ENCODE data around the gene KCNH1.
A peak's percentile ranks its signal among the peaks of the same experiment; 100 is the strongest.

Gene KCNH1

DNA sequence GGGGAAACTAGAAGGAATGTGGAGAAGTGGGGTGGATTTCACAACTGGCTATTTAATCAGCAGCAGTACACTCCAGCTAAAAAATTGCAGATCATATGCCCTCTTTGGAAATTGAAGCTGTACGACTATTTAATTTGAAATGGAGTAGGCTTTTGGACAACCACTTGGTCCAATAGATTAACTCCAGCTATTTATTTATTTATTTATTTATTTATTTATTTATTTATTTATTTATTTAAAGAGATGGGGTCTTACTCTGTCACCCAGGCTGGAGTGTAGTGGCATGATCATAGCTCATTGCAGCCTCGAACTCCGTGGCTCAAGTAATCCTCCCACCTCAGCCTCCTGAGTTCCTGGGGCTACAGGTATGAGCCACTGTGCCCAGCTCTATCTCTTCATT is 312.3 kb downstream of the KCNH1 start:
- no peak for ATAC-seq (replicated peaks)
- Mint-ChIP-seq H3K27me3 (peaks cover 0 to 20% of the 10 kb centered on the region in 2 donors), H3K4me3 (no peak overlapping the region), H3K9me3 (no peaks in the 10 kb centered on the region), H3K36me3 (no peaks in the 10 kb centered on the region), H3K4me1 (peaks cover 7 to 8% of the 10 kb centered on the region in 2 donors), H3K27ac (no peak overlapping the region)
- no peak for DNase-seq

DNA sequence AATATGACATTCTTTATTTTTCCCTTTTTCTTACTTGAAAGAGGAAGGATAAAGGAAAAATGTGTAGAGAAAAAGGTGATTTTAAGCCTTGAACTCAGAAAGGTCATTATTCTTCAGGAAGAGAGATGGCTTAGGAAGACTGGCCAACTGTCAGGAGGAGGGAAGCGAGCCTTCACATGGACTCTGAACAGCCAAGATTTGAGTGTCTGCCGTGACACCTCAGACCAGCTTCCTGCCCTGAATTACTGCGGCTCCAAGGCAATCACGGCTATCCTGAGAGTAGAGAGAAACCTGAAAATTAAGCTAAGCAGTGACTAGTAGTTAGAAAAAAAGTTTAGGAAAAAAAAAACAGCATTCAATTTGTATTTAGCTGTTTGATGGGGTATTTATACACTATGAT is 314.7 kb downstream of the KCNH1 start:
- H3K36me3 Mint-ChIP-seq = no peaks in the 10 kb centered on the region
- ATAC-seq (replicated peaks) (no peak), DNase-seq (no peak)
- no peak overlapping the region for H3K27ac Mint-ChIP-seq
- peaks cover 7 to 8% of the 10 kb centered on the region in 2 donors for H3K4me1 Mint-ChIP-seq
- peaks cover 0 to 20% of the 10 kb centered on the region in 2 donors for H3K27me3 Mint-ChIP-seq
- no peaks in the 10 kb centered on the region for H3K9me3 Mint-ChIP-seq
- no peak overlapping the region for H3K4me3 Mint-ChIP-seq

DNA sequence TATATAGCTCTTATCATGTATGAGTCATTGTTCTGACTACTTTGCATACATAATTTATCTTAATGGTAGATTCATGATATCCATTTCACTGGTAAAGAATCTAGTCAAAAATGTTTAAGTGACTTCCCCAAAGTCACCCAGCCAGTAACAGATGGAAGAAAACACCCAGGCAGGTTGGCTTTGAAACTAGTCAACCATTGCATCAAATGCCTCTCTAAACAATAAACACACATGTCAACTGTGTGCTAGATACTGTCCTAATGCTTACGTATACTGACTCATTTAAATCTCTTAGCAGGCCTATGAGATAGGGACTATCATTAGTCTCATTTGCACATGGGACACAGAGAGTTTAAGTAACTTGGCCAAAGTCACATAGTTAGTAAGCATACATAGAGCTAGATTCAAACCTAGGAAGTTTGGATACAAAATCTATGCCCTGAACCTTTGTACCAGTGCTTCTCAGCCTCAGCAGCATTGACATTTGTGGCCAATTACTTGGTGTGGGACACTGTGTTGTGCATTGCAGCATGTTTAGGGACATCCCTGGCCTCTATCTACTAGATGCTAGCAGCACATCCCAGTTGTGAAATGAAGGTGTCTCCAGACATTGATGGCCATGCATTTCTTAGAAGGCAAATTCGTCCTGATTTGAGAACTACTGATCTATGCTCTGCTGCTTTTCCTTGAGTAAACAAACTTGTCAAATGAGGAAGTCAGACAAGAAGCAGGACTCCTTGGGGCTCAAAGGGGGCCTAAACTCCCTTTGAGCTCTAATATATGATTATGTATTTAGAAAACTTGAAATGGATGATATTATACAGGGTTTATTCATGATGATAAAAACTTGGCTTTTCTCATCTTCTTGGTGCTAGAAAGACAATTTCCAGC is 316.3 kb downstream of the KCNH1 start:
- H3K4me3 Mint-ChIP-seq = no peak overlapping the region
- no peak for DNase-seq
- H3K36me3 Mint-ChIP-seq = no peaks in the 10 kb centered on the region
- H3K27me3 Mint-ChIP-seq = peaks cover 0 to 9% of the 10 kb centered on the region in 2 donors
- peaks cover 7 to 8% of the 10 kb centered on the region in 2 donors for H3K4me1 Mint-ChIP-seq
- peaks cover 0 to 2% of the 10 kb centered on the region in 2 donors for H3K9me3 Mint-ChIP-seq
- no peak overlapping the region for H3K27ac Mint-ChIP-seq
- ATAC-seq (replicated peaks) = peak; percentile 73 to 77

DNA sequence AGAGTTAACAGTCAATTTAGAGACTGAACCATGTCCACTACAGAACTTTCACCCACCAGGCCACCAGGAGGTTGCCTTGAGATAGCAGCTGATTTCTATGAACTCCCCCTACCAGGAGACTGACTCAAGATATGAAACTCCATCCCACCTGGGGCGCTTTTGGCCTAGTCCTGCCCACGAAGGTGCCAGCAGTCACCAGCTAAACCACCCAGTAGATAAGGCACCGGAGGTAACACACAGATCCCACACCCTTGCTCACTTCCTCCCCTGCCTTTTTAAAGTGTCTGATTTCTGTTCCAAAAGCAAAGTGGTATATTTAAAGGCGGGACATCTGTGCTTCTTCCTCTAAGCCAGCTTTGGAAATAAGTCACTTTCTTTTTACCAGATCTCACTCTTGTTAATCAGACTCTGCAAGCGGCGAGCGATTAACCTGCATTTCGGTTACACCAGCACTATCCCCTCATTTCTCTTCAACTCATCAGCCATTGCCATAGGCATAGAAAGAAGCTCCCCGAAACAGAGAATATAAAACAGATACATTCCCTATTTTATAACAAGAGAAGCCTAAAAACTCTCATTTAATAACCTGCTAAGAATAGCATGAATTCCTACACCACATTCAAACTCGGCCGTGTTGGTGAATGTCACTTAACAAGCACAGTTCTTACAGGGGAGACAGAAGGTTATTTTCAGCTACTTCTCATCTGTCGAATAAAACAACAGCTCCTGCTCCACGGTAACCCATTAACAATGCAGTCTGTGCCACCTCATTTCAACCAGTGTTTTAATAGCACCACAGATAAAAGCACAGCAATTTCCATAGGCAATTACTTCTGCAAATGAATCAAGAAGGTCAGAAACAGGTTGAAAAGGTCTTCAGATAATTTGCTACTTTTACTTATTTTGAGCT is 318.1 kb downstream of the KCNH1 start:
- no peak for DNase-seq
- ATAC-seq (replicated peaks) = no peak
- peaks cover 0 to 2% of the 10 kb centered on the region in 2 donors for H3K9me3 Mint-ChIP-seq
- H3K4me1 Mint-ChIP-seq = peaks cover 7 to 8% of the 10 kb centered on the region in 2 donors
- H3K36me3 Mint-ChIP-seq = no peaks in the 10 kb centered on the region
- H3K27me3 Mint-ChIP-seq = no peaks in the 10 kb centered on the region
- H3K27ac Mint-ChIP-seq = no peak overlapping the region
- no peak overlapping the region for H3K4me3 Mint-ChIP-seq

DNA sequence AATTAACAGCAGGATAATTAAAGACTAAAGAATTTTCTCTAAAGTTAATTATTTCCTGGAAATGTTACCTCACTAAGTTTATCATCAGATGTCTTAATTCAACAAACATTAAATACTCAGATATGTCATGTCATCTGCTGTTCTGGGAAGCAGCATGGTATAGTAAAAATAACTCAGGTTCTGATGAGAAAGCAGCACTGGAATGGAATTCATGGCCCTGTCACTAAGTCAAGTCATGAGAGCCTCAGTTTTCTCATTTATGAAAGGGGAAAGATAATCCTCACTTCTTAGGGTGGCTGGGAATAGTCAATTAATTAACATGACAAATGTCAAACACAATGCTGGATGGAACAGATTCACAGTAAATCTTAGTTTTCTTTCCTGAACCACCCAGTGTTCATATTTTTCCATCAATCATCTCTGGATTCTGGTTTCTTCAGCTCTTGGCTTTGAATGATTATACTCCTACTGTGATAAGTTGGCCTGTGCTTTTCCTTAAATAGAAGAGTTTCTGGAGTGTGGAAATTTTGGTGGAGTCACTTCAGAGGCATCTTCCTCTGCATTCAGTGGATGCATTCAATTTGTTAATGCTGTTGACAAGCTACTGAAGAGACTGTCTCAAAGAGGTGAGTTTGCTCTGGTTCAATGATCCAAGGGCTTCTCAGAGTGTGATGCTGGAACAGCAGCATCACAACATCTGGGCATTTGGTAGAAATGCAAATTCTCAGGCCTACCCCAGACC is 319.4 kb downstream of the KCNH1 start:
- Mint-ChIP-seq H3K4me1 (peaks cover 7 to 8% of the 10 kb centered on the region in 2 donors), H3K27ac (no peak overlapping the region), H3K4me3 (no peak overlapping the region), H3K27me3 (no peaks in the 10 kb centered on the region), H3K9me3 (peaks cover 0 to 2% of the 10 kb centered on the region in 2 donors), H3K36me3 (no peaks in the 10 kb centered on the region)
- DNase-seq (no peak), ATAC-seq (replicated peaks) (no peak)

DNA sequence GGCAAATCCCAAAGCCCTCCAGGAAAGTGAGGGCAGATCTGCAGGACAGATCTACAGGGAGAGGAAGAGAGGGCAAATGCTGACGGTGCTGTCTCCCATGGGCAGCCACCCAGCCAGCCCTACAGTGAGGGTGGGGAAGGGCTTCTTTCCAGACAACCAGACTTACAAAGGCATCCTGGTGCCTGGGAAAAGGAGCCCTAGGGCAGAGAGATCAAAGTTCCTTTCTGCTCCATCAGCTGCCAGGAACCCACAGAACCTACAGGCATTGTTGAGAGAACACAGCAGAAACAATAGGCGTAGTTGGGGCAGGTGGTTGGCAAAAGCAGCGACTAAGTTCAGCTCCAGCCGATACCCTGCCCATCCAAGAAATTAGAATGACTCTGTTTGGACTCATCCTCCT is 332.4 kb downstream of the KCNH1 start:
- H3K4me1 Mint-ChIP-seq = no peaks in the 10 kb centered on the region
- no peak overlapping the region for H3K27ac Mint-ChIP-seq
- H3K9me3 Mint-ChIP-seq = no peaks in the 10 kb centered on the region
- ATAC-seq (replicated peaks) = no peak
- no peaks in the 10 kb centered on the region for H3K36me3 Mint-ChIP-seq
- H3K4me3 Mint-ChIP-seq = no peak overlapping the region
- peaks cover 4 to 26% of the 10 kb centered on the region in 2 donors for H3K27me3 Mint-ChIP-seq
- DNase-seq = no peak

DNA sequence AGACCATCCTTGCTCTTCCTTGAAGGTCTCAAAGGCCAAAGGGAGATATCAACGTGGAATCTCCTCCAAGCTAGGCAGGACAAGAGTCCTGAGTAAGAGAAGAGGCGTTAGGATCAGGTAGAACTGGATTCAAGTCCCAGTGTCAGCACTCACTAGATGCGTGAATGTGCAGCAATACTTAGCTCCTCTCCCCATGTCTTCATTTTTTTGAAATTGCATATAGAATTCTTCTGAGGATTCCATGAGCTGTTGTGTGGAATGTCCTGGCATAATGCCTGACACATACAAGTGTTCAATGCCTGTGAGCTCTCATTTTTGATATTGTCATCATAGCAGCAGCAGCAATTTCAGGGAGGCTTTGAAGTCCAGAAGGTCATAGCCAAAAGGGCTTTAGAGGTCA is 333.2 kb downstream of the KCNH1 start:
- H3K4me1 Mint-ChIP-seq = no peaks in the 10 kb centered on the region
- DNase-seq = no peak
- H3K4me3 Mint-ChIP-seq = no peak overlapping the region
- H3K9me3 Mint-ChIP-seq = no peaks in the 10 kb centered on the region
- H3K27ac Mint-ChIP-seq = no peak overlapping the region
- H3K27me3 Mint-ChIP-seq = peaks cover 5 to 22% of the 10 kb centered on the region in 2 donors
- H3K36me3 Mint-ChIP-seq = no peaks in the 10 kb centered on the region
- ATAC-seq (replicated peaks) = no peak

DNA sequence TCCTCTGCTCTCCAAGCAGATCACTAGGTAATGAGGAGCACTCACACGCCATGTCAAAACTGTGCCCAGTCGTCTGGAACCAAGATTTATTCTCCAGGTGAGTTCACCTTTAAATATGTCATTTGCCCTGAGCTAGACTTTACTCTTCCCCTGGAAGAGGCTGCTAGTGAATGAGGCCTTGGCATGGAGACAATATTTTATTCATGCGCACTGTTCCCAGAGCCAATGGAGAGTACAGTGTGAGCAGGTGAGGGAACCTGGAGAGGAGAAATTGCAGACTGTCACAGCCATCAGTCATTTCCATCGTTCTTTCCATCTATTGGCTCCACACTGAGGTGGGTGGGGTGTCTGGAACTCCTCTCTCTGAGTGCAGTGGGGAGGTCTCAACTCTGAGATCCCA is 333.6 kb downstream of the KCNH1 start:
- Mint-ChIP-seq H3K27ac (no peak overlapping the region), H3K27me3 (peaks cover 5 to 18% of the 10 kb centered on the region in 2 donors), H3K4me3 (no peak overlapping the region)

DNA sequence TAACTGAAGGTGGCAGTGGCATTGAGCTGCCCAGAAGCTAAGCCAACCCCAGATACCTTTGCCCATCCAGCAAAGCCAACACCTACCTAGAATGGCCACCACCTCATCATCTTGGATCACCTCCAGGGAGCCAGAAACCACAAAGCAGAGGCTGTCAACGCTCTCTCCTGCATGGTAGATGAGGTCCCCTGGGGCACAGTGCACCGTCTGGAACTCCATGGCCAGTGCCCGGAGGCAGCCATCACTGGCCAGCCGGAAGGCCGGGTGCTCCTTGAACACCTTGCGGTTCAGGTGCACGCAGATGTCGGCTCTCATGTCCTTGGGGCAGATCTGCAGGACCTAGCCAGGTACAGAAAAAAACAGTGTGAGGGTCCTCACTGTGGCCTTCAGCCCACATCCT is 336.5 kb downstream of the KCNH1 start:
- no peaks in the 10 kb centered on the region for H3K36me3 Mint-ChIP-seq
- no peak overlapping the region for H3K4me3 Mint-ChIP-seq
- H3K9me3 Mint-ChIP-seq = no peaks in the 10 kb centered on the region
- H3K27me3 Mint-ChIP-seq = peaks cover 5 to 12% of the 10 kb centered on the region in 2 donors
- ATAC-seq (replicated peaks) = no peak
- no peaks in the 10 kb centered on the region for H3K4me1 Mint-ChIP-seq
- no peak overlapping the region for H3K27ac Mint-ChIP-seq
- no peak for DNase-seq

More for the DNA sequence above, 333.6 kb downstream of the KCNH1 start:
- no peaks in the 10 kb centered on the region for H3K36me3 Mint-ChIP-seq
- no peaks in the 10 kb centered on the region for H3K4me1 Mint-ChIP-seq
- DNase-seq (no peak), ATAC-seq (replicated peaks) (no peak)
- no peaks in the 10 kb centered on the region for H3K9me3 Mint-ChIP-seq

DNA sequence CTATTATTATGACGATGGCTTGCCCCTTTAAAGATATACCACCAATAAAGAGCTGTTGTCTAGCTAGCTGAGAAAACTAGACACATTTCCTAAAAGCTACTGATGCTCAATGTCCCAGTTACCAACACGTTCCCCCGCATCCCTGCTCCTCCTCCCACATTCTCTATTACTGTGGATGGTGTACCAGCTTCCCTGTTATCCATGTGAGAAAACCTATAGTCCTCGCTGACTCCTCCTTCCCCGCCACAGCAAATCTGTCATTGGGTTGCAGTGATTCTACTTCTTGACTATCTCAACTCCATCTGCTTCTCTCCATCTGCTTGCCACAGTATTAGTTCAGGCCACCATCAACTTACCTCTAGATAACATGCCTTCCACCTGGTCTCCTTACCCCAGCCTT is 337.5 kb downstream of the KCNH1 start:
- ATAC-seq (replicated peaks) = no peak
- H3K4me3 Mint-ChIP-seq = no peak overlapping the region

DNA sequence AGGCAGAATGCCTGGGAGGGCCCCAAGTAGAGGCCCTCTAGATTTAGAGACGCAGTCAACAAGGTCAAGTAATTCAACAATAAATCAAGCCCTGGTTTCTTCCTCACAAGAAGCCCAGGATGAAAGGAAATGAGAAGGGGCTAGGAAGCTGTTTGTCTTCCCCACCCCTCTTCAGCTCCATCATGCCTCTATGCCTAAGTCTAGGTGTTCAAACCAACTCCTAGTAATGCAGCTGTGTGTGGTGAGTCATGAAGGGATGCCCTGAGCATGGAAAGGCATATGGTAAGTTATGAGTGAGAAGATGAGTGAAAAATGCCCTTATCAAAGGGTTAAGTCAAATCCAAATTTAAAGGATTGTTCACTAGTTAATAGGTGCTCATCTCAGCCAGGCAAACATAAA is 339.5 kb downstream of the KCNH1 start:
- Mint-ChIP-seq H3K4me1 (no peaks in the 10 kb centered on the region), H3K9me3 (no peaks in the 10 kb centered on the region), H3K27ac (no peak overlapping the region), H3K27me3 (peaks cover 22 to 24% of the 10 kb centered on the region in 2 donors), H3K36me3 (no peaks in the 10 kb centered on the region), H3K4me3 (no peak overlapping the region)
- no peak for DNase-seq
- ATAC-seq (replicated peaks) = no peak

More for the DNA sequence above, 337.5 kb downstream of the KCNH1 start:
- Mint-ChIP-seq H3K9me3 (no peaks in the 10 kb centered on the region), H3K36me3 (no peaks in the 10 kb centered on the region), H3K27ac (no peak overlapping the region), H3K4me1 (no peaks in the 10 kb centered on the region), H3K27me3 (peaks cover 13 to 20% of the 10 kb centered on the region in 2 donors)
- no peak for DNase-seq

DNA sequence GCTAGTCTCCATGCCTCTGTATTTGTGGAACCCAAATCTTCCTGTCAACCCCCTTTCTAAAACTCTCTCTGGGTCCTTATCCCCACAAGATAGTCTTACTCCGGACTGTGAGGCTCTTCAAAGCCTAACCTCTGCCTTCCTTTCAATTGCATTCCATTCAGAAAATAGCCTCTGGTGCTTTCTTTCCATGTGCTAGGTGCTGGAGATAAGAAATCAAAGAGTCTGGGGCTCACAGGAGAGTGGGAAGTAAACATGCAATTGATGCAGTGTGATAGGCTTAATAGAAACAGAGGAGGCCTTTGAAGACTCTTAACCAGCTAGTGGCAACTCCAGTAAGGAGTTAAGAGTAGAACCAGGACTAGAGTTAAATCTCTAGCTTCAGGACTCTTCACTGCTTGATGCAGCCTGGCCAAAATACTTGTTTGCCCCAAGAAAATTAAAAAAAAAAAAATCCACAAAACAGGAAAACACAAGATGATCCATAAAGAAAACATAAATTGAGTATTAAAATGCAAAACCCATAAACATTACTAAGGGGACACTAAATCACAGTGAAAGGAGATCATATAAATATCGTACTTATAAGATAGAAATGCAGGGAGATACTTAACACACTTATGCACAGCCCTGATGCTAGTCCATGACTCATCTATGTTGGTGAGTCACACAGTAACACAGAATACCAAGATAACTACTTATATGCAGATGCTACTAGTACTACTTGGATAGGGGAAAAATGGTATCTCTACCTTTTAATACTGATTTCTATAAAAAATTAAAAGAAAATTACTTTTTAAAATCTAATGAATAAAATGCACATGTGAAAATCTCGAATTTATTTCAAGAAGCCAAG is 341.5 kb downstream of the KCNH1 start:
- Mint-ChIP-seq H3K27me3 (peaks cover 22 to 24% of the 10 kb centered on the region in 2 donors), H3K36me3 (no peaks in the 10 kb centered on the region), H3K9me3 (no peaks in the 10 kb centered on the region), H3K27ac (no peak overlapping the region), H3K4me1 (no peaks in the 10 kb centered on the region), H3K4me3 (no peak overlapping the region)
- no peak for ATAC-seq (replicated peaks)
- DNase-seq = no peak

DNA sequence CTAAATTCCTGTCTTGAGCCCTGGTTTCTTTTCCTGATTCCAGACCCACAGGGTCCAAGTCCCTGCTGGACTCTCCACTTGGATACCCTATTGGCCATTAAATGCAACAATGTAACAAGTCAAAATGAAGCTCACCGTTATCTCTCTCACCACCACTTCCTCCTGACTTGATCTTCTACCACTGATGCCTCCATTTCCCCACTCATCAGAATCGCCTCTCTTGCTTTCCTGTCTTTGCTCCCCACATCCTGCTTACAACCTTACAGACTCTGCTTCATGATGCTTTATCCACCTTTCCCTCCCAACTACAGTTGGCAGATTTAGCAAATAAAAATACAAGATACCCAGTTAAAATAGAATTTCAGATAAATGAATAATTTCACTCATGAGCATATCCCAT is 343.8 kb downstream of the KCNH1 start:
- no peak overlapping the region for H3K4me3 Mint-ChIP-seq
- H3K9me3 Mint-ChIP-seq = peaks cover 0 to 1% of the 10 kb centered on the region in 2 donors
- DNase-seq = no peak
- ATAC-seq (replicated peaks) = no peak
- H3K36me3 Mint-ChIP-seq = no peaks in the 10 kb centered on the region
- no peaks in the 10 kb centered on the region for H3K4me1 Mint-ChIP-seq
- H3K27me3 Mint-ChIP-seq = peaks cover 23 to 36% of the 10 kb centered on the region in 2 donors
- no peak overlapping the region for H3K27ac Mint-ChIP-seq
